HG02885 (cell line): ENCODE measurements around the gene EIF3J.
"Not testable (repeated sequence)": the region's sequence is repeated elsewhere in the genome, so short reads cannot be mapped to it uniquely, and the experiment has no call there.

ENCODE experiments used
- ATAC-seq: cut with Tn5 transposase; IDR thresholded peaks from one replicate; pipeline ENCODE4 v1.9.1; 2021; ENCODE audit warnings: mild to moderate bottlenecking; ENCODE audit not compliant: unreplicated experiment, poor library complexity

EIF3J gene

DNA sequence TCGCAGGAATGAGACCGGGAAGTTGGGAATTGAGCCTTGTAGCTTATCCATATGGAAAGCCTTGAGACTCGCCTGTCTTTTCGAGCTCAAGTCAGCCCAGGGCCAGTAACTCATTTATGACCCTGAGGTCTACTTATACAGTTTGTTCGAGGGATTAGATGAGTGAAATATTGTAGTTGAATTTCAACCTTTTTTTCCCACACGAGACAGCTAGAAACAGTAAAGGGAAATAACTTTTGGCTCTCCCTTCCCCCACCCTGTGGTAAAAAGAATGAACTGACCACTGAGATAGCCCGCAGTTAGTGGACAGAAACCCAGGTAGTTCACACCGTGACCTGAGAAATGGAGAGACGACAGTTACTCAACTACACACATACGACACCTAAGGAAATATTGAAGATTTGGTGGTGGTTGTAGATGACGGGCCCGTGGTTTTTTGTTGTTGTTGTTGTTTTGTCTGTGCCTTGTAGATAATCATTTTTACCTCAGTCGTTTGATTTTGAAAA, 841 bp downstream of the EIF3J start:
- no peak for ATAC-seq

DNA sequence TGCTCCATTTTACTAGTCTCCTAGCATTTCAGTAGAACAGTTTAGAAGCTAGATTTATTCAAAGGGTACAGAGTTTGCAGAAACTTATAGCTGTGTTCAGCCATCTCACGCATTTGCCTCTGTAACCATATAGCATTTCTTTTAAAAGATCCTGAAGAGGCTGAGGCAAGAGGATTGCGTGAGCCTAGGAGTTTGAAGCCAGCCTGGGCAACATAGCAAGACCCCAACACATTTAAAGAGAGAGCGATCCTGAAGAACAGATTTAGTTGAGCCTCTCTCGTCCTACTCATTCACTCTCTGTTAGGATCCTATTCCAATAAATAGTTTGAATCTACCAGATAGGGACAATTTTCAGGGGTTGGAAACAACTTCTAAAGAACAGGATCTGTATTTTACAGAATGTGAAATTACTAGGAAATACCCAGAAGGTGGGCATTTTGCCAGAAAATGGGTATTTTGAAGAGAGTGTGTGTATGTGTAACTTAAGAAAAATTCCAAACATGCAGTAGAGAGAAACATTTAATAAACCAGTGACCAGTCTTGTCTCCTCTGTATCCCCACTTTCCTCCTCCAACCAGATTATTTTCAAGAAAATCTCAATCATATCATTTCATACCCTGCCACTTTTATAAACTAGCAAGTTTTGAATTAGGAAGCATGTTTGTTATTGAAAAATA, 4.5 kb downstream of the EIF3J start:
- ATAC-seq, result no peak

DNA sequence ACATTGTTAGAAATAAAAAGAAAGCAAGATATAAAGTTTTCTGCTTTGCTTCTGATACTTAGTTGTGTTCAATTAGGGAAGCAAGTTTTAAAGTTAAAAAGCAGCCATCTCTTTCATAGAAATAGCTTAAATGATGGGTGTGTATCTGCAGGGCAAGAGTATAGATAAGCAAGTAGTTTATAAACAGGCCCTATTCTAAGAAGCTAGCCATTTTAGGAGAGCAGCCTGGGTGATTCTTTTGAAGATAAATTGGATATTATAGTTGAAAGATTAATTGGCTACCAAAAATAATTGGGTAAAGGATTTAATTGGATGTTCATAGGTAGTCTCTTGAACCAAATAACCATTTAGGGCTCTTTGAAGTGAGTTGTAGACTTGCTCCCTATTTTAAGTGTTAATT, 5.6 kb downstream of the EIF3J start:
- no peak for ATAC-seq

DNA sequence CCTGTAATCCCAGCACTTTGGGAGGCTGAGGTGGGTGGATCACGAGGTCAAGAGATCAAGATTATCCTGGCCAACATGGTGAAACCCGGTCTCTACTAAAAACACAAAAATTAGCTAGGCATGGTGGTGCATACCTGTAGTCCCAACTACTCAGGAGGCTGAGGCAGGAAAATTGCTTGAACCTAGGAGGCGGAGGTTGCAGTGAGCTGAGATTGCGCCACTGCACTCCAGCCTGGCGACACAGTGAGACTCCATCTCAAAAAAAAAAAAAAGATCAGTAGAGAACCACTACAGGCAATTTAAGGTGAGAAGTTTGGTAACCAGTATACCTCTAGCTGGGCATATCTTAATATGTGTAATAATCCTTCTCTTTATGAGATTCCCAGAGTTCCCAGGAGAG, 7.8 kb downstream of the EIF3J start:
- ATAC-seq, result not testable (repeated sequence)

DNA sequence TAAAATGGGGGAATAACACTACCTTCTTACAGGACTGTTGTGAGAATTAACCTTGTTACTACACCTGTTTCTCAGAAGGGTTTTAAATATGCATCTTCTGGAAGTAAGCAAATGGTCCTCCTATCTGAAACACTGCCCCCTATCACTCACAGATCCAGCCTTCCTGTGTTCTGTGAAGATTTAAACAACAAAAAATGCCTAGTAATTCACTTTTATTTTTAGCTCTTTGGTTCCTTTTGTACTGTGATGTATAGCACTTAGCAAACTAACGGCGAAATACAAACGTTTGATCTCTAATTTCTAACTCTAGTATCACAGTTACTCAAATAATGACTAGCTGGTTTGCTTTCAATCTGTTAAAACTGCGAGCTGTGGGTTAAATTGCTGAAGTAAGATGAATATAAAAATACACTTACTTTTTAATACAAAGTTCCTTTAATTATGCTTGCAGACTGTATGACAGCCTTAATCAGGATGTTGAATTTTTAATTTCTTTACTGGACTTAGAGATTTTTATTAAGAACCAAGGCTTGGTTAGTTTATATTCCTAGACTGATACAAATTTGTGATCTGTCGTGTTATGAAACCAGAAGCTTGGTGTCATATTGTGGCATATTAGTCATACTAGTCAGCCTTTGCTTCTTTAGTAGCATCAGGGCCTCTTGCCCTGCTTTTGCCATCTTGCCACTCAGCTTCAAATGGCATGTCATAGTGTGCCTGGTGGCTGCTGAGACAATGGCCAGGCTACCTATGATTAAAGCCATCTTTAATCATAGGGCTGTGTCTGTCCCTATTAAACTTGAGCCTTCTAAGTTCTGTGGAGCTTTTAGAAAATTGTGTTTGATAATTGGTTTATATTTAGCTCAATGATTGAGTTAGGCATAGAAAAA, 9.2 kb downstream of the EIF3J start:
- ATAC-seq, result peak; percentile 55

DNA sequence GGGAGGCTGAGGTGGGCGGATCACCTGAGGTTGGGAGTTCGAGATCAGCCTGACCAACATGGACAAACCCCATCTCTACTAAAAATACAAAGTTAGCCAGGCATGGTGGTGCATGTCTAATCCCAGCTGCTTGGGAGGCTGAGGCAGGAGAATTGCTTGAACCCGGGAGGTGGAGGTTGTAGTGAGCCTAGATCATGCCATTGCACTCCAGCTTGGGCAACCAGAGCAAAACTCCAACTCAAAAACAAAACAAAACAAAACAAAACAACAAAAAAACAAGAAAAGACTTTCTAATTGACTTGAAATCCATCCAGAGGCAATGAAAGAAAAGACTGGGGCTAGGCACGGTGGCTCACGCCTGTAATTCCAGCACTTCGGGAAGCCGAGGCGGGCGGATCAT, 12.2 kb downstream of the EIF3J start:
- not testable (repeated sequence) for ATAC-seq

DNA sequence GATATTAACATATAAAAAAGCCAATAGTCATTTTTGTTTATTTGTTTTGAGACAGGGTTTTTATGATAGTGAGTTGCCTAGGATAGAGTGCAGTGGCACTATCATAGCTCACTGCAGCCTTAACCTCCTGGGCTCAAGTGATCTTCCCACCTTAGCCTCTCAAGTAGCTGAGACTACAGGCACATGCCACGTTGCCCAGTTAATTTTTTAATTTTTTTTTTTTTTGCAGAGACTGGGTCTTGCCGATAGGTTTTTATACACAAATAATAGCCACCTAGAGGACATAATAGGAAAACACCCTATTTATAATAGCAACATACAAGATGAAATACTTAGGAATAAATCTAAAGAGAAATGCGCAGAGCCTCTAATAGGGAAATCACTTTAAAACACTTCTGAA, 13.3 kb downstream of the EIF3J start:
- ATAC-seq, result no peak

DNA sequence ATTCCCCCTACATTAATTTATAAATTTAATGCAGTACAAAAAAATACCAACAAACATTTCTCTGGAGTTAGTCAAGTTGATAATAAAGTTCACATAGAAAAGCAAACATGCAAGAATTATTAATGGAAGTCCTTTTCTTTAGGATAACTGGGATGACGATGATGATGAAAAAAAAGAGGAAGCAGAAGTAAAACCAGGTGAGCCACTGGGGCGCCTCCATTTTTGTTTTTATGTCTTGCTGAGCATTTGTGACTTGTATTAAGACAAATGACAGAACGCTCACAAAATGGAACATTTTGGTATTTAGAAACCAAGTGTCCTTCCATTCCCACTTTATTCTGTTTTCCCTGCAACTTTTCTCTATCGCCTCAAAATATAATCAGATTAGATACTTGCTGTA, 13.8 kb downstream of the EIF3J start:
- ATAC-seq, result no peak

DNA sequence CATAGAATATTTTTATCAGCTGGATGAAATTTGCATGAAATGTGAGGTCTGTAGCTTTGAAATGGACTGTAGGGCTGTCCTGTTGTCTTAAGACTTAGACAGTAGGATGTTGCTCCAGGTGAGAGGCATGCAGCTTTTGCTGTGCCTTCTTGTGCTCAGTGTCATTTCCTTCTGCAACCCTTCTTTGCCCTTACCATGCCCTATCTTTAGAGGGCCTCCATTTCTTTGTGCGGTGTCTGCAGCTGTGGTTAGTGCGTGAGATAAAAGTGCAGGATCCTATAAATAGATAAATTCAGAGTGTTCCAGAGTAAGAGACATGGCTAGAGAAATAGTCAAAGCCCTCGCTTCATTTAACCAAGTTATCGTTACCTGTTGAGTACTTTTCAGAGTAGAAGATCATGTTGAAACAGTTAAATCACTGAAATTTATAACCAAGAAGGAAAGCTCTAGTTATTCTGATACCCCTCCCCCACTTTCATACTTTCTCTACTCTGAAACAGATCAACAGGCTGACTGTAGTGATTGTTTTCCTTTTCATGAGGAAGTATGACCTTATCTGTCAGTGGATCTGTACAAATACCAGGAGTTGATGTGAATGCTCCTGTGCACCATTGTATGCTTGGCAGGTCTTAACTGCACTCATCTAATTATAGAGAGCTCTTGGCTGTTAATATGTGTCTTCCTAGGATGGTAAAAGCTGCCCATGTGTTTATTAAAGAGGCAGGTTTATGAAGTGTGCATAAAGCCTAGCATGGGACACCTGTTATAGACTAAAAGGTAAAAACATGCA, 18.2 kb downstream of the EIF3J start:
- ATAC-seq, result no peak

DNA sequence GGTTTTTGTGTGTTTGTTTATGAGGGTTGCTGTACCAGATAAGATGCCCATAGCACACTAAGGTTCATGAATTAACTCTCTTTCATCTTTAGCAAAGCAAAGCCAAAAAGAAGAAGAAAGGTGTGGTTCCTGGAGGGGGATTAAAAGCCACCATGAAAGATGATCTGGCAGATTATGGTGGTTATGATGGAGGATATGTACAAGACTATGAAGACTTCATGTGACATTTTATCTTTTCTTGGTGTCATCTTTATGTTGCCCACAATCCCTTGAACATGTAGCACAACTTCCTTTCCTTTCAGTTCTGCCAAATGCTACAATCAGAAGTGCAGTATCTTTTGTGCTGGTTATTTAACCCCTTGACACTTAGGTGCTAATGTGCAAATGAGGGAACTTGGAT, 24.0 kb downstream of the EIF3J start:
- ATAC-seq, result not testable (repeated sequence)

DNA sequence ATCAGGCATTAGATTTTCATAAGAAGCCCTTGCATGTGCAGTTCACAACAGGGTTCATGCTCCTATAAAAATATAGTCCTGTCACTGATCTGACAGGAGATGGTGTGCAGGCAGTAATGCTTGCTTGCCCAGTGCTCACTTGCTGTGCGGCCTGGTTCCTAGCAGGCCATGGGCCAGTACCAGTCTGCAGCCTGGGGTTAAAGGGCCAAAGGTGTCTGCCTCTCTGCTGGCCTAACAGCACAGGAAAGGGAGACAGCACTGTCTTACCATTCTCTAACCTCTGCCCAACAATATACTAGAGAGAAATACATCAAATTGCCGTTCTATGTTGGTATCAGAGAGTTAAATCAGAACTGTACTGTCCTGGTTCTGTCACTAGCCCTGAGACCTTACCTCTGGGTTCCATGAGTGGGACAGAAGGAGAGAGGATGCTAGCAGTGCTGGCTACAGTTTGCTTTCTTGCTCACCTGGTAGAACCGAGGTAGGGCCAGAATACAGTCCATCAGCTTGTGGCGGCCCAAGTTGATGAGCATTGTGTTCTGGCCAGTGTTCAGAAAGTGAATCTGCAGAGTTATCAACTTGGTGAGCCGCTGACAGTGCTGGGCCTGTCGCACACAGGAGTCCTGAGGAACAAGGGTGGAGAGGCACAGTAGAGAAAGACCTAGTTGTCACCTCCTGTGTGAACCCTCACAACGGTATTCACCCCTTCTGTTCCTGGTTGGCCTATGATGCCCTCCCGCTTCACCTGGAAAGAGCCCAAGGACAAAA, 28.6 kb downstream of the EIF3J start:
- ATAC-seq, result no peak

DNA sequence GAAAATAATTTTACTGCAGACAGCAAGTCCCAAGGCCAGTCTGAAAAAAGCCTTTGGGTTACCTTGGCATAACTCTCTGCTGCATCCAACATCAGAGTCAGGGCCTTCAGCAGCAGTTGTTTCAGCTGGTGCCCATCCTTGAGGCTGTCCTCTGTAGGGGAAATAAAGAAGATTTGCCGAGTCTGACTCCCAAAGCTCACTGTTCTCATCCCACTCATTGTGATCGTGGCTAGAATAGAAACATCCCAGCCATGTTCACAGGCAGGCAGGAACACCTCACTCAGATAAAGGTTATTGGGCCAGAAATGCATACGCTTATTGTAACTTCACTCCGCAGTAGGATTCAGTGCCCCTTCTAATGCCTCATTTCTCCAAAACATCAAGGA, 29.2 kb downstream of the EIF3J start:
- ATAC-seq, result no peak

DNA sequence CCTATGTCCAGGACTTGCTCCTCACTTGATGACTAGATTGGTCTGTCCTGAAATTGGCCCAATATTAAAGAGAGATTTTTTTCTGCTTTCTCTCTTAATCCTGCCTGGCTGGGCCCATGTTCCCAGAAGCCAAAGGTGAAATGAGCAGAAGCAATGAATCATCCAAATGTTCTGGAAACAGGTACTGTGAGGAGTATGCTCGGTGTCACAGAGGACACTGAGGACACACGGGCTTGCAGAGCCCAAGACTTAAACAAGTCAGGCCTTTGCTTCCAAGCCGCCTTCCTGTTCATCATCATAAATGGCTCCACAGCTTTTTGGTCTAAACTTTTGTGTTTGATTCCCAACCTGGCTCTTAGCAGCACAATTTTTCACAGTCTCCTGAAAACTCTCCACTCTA, 31.4 kb downstream of the EIF3J start:
- no peak for ATAC-seq

DNA sequence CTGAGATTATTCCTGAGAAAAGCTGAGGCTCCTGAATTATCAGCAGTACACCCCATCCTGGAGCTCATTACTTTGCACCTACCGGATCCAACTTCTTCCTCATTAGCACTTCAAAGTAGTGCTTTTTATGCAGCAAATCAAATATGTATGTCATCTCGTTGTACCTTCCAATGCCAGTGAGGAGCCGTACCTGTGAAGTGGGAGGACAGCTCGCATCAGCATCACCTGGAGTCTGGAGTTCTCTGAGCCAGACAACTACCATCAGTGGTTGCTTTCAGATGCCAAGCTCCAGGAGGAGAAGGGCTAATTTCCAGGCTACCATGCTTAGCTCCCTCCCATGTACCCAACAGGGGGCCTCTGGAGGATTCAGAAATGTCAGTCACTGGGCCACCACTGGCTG, 32.4 kb downstream of the EIF3J start:
- ATAC-seq, result no peak

DNA sequence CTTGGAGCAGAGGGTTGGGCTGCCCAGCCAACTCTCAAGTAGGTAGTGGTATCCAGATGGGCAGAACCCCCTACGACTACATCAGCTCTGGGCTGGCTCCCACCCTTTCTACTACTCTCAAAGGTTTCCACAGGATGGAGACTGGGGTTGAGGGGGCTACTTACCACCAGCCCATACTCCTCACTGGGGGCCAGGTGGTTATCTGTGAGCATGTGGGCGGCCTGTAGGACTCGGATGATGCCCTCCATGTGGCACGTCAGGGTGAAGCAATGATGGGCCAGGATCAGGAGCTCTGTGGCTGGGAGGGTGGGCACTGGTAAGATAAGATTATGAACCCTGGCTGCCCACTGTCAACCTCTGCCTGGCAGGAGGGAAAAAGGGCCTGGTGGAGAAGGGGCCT, 33.4 kb downstream of the EIF3J start:
- no peak for ATAC-seq

DNA sequence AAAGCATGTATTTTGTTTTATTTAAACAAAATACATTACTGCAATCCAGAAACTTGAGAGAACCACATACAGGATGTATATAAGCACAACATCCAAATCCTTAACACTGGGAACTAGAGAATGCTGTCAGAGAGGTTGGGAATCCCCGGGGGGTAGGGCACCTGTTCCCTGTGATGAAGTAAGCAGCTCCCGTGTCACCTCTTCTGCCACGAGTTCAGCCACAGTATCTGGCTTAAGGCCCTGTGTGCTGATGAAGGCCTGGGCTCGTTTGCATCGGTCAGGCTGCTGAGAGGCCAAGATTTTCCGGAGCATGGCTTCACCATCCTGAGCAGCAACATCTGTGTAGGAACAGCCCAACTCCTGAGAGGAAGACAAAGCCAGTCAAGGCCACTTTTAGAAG, 36.4 kb downstream of the EIF3J start:
- no peak for ATAC-seq

DNA sequence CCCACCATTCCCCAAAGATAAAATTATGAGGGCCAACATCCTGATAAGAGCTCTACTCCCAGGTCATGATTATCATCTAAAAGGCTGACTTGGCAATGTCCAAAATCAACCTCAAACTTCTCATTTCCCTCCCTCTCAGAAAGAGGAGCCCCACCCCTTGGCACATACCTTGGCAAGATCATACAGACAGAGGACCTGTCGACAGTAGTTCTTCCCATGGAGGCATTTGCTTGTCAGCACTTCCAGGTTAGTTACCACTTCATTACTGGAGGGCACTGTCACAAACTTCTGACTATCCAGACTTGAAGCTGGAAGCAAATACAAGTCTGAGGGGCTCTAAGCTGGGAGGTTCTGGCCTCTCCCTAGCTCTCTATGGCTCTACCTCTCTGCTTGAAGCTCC, 37.8 kb downstream of the EIF3J start:
- ATAC-seq, result no peak

DNA sequence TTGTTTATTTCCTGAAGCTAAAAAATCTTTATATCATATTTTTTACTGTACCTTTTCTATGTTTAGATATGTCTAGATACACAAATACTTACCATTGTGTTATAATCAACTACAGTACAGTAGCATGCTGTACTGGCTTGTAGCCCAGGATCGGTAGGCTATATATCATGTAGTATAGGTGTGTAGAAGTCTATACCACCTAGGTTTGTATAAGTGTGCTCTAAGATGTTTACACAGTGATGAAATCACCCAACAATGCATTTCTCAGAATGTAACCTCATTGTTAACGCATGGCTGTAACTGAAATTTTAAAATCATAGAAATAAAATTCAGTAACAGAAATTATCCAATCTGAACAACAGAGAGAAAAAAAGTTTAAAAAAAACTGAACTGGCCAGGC, 43.2 kb downstream of the EIF3J start:
- no peak for ATAC-seq

DNA sequence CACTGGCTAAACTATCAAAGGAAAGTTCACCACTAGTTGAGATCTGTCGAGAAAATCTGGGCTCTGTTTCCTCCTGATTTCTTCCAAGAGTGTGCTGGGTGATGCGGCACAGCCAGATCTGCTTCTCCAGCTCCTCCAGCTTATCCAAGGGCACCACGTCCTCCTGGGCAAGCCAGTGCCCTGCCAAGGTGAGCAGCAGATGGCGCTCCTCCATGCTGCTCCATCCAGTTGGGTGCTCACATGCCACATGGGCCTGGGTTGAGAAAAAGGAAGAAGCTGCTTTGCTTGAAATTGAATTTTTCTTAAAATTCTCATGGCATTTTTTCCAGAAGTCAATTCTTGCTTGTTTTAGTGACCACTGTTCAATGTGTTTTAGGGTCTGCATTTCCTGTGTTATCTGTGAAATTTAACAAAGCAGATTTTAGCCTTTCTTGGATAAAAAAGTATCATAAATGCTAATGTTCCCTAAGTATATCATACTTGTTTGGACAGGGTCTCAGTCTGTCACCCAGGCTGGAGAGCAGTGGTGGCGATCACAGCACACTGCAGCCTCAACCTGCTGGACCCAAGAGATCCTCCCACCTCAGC, 47.3 kb downstream of the EIF3J start:
- no peak for ATAC-seq

DNA sequence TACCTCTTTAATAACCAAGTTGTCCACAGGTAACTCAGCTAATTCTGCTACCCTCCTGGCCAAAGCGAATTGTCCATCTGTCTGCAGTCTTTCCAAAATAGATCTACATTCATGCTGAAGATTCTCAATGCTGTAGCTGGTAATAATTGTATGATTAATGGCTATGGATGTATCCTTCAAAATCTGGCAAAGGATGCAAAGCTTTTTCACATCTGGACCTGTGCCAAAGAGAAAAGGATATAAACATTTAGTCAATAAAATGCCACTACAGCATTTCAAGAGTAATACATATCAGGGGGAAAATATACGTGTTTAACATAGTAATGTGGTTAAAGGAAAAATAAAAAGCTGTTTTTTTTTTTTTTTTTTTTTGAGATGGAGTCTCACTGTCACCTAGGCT, 48.7 kb downstream of the EIF3J start:
- no peak for ATAC-seq
